Stimulated activated CD4-positive, alpha-beta T cell treated with anti-CD3 and anti-CD28 coated beads, Interleukin-4, amount 100 ng/mL, for 4 hours (primary cell): ENCODE data around the gene DNAJC13.
A peak's percentile ranks its signal among the peaks of the same experiment; 100 is the strongest.
"Not testable (repeated sequence)": the region's sequence is repeated elsewhere in the genome, so short reads cannot be mapped to it uniquely, and the experiment has no call there.

Source experiments
- DNase-seq, 2 experiments: peaks; one replicate each; pipeline ENCODE4 v3.0.0-alpha.2; 2020

Gene DNAJC13, protein sequence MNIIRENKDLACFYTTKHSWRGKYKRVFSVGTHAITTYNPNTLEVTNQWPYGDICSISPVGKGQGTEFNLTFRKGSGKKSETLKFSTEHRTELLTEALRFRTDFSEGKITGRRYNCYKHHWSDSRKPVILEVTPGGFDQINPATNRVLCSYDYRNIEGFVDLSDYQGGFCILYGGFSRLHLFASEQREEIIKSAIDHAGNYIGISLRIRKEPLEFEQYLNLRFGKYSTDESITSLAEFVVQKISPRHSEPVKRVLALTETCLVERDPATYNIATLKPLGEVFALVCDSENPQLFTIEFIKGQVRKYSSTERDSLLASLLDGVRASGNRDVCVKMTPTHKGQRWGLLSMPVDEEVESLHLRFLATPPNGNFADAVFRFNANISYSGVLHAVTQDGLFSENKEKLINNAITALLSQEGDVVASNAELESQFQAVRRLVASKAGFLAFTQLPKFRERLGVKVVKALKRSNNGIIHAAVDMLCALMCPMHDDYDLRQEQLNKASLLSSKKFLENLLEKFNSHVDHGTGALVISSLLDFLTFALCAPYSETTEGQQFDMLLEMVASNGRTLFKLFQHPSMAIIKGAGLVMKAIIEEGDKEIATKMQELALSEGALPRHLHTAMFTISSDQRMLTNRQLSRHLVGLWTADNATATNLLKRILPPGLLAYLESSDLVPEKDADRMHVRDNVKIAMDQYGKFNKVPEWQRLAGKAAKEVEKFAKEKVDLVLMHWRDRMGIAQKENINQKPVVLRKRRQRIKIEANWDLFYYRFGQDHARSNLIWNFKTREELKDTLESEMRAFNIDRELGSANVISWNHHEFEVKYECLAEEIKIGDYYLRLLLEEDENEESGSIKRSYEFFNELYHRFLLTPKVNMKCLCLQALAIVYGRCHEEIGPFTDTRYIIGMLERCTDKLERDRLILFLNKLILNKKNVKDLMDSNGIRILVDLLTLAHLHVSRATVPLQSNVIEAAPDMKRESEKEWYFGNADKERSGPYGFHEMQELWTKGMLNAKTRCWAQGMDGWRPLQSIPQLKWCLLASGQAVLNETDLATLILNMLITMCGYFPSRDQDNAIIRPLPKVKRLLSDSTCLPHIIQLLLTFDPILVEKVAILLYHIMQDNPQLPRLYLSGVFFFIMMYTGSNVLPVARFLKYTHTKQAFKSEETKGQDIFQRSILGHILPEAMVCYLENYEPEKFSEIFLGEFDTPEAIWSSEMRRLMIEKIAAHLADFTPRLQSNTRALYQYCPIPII (N-terminal part only)

DNA sequence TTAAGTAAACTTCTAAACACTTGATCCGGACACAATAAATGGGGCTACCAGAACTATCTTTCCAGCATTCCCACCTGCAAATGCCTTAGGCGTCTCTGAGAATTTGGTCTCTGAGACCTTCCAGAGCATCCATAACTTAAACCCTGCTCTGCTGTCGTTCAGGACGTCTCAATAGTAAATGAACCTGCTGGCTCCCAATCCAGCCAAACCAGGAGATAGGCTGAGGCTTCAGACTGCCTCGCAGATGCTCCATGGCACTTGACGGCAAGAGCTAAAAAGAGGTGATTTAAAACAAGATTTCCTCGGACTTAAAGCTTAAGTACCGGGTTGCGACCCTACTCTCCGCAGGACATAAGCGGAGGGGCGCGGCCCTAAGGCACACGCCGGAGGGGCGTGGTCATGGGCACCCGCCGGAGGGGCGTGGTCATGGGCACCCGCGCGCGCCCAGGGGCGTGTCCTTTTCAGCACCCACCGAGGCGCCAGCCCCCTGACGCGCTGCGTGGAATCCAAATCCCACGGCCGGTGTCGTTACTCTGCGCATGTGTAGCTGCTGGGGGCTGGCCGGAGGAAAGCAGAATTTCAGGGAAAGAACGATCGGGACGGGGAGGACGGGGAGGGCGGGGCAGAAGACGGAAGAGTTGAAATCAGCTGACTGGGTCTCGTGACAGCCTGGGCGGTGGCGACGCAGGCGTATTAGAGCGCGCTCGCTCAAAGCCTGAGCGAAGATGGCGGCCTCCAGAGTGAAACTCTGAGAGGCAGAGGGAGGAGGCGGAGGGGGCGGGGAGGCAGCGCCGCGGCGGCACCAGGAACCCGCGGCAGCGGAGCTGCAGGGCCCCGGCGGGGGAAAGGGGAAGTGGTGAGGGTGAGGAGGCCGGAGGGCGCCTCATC, at the start of gene DNAJC13:
DNAJC13 (plus strand) TSS at position 696 of the 888 bp plus-strand sequence. CDS start 17,049 bp downstream, outside the sequence.
- DNase-seq = peak; percentile 85 to 92

DNA sequence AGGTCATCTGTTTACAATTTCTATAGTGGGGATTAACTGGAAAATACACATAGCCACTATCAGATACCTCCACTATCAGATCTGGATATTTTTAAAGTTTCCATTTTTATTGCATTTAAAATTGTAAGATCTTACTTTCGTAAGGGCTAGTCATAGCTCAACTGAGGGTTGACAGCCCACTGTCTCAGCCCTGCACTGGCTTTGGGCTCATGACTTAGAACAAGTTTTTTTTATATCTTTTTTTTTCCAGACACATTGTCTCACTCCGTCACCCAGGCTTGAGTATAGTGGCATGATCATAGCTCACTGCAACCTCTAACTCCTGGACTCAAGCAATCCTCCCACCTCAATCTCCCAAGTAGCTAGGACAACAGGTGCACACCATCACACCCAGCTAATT, 48.8 kb upstream of the DNAJC13 start:
- DNase-seq = no peak

DNA sequence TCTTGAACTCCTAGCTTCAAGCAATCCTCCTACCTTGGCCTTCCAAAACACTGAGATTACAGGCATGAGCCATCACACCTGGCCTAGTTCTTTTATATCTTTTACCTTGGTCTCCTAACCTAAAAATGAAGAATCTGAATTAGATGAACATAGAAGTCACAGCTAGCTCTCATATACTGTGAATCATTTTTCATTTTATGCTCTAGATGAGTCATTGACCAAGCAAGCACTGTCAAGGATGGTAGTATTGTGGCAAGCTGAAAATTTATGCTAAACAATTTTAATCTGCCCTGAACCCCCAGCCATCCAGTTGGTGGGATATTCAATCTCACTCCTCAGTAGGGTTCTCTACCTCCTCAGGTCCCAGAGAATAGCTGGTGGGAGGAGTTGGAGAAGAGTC, 48.3 kb upstream of the DNAJC13 start:
- DNase-seq = no peak

DNA sequence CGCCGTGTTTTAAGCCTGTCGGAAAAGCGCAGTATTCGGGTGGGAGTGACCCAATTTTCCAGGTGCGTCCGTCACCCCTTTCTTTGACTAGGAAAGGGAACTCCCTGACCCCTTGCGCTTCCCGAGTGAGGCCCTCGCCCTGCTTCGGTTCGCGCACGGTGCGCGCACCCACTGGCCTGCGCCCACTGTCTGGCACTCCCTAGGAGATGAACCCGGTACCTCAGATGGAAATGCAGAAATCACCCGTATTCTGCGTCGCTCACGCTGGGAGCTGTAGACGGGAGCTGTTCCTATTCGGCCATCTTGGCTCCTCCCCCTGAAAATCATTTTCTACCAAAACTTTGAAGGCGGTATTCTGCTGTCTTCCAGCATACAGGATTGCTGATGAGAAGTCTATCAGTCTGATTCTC, 40.4 kb upstream of the DNAJC13 start:
- DNase-seq = not testable (repeated sequence)

DNA sequence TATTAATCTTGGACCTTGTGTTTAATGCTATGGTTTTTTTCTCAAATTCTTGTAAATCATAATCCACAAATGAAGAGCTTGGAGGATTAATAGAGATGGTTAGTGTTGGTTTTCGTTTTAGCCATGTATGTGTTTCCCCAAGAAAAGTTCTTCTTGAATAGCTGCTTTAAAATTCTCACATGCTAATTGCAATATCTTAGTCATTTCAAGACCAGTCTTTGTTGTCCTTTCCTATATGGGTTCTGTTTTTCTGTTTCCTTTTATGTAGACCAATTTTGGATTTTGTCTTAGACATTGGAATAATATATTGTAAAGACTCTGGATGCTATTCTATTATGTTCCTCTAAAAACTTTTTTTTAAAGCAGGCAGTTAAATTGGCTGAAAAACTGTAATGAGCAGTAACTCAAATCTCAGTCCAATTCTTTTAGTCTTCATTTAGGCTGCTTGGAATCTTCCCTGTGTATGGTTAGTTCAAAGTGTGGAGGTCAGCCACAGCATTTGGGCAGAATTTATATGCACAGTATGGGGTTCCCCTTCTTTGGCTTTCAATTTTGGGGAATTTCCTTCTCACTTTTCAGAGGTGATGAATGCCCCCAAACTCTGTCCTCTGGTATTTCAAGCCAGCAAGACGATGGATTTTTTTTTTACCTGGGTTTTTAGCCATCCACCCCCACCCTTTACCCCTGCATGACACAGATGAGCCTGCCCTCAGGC, 39.1 kb upstream of the DNAJC13 start:
- no peak for DNase-seq

DNA sequence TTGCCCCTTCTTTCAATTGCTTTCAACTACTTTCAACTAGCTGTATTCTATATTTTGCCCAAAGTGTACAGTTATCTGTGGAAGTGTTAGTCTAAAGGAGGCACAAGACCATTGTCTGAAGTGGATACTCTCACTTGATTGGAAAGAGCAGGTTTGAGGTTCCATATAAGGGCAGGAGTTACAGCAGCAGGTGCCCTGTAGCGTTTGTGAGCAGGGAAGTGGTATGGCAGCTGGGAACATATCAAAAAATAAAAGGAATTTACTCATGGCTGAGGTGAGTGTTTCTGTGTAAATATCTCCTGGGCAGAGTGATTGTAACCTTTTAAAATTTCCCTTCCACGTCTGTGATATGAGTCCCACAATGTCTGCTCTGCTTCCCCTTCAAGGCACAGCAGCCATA, 38.5 kb upstream of the DNAJC13 start:
- DNase-seq = no peak

DNA sequence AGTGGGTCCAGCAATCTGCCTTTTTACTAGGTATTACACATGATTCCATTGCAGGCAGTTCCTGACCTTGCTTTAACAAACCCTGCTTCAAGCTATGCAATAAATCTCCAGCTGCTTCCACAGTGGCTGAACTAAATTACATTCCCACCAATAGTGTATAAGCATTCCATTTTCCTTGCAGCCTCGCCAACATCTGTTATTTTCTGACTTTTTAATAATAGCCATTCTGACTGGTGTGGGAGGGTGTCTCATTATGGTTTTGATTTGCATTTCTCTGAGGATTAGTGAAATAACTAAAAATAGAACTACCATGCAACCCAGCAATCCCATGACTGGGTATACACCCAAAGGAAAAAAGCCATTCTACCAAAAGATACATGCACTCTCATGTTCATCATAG, 36.4 kb upstream of the DNAJC13 start:
- DNase-seq = no peak

DNA sequence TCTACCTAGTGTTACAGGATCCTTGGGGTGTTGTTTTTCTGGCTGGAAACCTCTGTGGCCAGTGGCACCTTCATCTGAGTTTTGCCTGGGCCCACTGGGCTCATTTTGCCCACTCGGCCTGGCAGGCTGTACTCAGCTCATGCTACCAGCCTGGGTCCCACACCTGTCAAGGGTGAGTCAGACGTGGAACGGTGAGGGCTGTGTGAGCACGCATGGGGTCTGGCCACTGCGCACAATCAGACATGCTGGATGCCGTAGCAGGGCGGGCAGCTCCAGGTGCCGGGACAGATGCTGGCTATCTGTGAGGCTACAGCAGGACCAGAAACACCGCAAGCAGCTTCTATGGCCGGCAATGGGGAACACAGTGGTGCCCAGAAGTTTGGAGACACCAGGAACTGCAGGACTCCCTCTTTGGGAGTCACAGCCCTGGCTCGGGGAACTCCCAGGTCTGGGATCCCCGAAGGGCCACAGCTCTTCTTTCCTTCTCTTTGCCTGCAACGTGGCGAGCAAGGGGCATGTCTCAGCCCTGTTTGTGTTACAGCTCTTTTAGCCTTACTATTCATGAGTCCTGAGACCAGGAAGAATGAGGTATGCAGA, 35.9 kb upstream of the DNAJC13 start:
- DNase-seq = no peak

DNA sequence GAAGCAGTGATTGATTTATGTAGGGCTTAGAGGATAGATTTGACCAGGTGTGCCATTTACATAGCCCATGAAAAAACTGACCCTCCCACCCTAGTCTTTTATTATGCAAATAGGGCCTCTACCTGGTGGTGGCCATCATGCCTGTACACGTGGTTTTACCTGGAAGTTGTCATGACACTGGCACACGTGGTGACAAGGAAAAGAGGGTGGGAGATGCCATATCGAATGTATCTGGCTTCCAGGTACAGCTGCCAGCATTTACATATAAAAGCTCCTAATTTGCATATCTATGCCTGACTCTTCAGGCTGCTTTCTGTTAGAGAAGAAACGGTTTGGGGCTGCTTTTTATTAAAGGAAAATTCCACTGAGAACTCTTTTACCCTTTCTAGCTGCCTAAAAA, 35.0 kb upstream of the DNAJC13 start:
- DNase-seq = no peak

DNA sequence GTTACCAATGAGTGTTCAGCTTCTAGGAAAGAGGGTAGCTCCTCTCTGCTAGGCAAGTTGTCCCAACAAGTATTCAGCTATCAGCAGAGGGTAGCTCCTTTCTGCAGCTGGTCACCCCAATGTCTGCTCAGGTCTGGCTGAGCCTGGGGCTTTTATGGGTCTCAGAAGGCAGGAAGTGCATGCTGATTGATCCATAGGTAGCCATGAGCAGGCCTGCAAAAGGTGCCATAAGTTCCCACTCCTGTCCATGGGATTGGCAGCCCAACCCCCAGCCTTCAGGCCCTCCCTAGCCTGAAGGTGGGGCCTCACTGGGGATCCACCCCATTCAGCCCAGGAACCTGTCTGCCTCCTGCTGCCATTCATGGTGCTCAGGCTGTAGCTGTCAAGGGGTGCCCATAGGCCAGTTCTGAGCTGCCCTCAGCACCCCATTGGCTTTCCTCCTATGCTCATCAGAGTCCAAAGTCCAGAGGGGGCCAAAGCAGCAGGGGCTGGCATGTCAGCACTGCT, 34.6 kb upstream of the DNAJC13 start:
- no peak for DNase-seq

DNA sequence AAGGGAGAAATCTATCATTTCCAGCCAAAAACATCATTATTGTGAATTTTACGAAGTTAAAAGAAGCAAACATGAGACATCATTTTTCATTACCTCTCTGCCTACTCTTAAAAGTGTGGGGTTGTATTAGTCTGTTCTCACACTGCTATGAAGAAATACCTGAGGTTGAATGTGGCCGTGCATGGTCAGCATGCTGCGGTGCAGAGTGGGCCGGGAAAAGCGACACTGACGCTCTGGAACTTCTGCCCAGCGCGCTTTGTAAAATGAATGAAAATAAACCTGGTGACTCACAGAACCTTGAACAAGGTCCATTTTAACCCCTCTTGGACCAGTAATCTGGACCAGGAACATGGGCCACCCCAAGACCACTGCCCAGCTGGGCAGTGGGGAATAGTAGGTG, 31.0 kb upstream of the DNAJC13 start:
- no peak for DNase-seq

DNA sequence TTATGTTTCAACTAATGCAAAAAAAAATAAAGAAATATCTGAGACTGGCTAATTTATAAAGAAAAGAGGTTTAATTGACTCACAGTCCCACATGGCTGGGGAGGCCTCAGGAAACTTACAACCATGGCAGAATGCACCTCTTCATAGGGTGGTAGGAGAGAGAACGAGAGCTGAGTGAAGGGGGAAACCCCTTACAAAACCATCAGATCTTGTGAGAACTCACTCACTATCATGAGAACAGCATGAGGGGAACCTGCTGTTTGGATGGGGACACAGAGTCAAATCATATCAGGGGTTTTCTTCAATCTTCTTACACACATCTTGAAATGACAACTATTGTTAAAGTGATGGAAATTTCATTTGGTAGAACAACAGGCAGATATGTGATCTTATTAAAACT, 24.6 kb upstream of the DNAJC13 start:
- not testable (repeated sequence) for DNase-seq

DNA sequence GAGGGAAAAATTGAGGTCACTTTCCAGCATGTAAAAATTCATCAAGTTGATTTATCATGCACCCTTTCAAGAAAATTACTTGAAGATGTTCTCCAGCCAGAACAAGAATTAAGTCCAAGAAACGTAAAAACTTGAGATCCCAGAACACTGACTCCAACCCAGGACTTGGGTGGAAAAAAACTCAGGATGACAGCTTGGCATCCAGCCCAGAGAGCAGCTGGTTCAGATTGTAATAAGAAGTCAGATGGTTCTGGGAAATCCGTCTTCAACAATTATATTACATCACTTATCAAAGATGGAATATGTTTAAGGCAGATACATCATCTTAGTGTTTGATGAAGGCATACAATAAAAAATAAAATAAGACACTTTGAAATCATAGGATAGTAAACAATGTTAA, 23.0 kb upstream of the DNAJC13 start:
- DNase-seq = no peak

DNA sequence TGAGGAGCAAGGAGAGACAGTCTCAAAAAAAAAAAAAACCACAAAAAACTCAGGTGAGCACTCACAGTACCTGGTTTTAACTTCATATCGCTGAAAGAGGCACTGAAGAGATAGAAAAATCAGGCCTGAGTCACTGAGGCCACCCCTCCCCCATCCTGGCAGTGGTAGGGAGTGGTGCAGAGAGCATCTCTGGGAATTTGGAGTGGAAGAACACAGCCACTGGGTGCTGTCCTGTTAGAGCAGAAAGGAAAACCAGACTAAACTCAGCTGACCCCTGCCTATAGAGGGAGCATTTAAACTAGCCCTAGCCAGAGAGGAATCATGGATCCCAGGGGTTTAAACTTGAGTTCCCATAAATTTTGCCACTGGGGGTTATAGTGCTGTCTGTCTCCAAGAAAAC, 22.2 kb upstream of the DNAJC13 start:
- no peak for DNase-seq

DNA sequence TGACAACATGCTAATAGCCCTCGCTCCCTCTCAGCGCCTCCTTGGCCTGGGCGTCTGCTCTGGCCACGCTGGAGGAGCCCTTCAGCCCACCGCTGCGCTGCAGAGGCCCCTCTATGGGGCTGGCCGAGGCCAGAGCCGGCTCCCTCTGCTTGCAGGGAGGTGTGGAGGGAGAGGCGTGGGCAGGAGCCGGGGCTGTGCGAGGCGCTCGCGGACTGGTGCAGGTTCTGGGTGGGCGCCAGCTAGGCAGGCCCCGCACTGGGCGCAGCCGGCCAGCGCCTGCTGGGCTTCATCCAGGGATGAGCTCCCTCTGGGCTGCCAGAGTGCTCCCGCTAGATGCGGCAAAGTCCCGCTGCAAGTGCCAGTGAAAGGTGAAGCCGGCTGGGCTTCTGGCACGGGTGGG, 21.0 kb upstream of the DNAJC13 start:
- DNase-seq = no peak

DNA sequence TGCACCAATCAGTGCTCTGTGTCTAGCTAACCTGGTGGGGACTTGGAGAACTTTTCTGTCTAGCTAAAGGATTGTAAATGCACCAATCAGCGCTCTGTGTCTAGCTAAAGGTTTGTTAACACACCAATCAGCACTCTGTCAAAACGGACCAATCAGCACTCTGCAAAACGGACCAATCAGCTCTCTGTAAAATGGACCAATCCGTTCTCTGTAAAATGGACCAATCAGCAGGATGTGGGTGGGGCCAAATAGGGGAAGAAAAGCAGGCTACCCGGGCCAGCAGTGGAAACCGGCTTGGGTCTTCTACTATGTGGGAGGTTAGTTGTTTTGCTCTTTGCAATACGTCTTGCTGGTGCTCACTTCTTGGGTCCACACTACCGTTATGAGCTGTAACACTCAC, 20.5 kb upstream of the DNAJC13 start:
- not testable (repeated sequence) for DNase-seq

DNA sequence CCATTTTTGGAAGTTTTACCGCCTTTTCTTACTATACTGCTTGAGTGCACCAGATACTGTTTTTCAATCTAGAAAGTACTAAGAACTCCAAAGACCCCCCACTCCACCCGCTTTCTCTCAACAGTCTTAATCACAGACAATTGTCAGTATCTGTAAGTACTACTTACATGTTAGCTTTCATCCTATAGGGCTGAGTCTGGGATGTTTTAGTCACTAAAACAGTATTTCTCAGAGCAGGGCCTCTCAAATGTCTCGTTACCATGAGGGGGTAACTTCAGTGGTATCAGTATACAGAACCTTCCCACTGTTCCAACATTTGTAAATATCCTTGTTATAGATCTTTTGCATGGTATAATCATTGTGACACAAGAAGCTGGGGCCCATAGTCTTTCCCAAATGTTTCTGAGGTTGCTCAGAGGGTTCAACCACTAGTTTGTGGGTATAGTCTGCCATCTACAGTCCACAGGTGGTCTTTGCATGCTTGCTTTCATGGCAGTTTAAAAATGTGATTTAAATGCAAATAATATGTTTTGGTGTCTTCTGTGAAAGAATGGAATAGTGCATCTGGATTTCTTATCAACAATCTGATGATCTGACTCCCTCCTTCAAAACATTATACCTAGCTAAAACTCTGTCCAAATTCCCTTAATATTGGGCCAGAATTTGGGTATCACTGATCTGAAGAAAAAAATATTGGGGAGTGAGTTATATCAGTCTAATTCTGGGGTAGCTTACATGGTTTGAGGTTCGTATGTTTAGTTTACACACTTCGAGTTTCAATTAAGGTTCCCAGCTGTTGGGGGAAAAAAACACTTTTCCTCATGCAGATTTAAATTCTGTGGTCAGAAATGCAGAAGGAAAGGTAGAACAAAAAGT, 18.0 kb upstream of the DNAJC13 start:
- DNase-seq = no peak

DNA sequence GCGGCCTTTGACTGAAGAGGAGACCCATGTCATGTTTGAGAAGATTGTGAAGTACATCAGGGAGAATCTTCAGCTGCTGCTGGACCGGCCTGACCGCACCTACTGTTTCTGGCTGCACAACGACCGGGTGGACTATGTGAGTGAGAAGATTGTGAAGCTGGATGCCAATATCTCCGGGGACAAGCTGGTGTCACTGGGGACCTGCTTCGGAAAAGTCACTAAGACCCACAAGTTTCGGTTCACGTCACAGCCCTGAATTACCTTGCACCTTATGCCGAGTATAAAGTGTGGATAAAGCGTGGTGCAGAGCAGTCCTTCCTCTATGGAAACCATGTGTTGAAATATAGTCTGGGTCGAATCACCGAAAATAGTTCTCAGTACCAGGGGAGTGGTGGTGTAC, 16.0 kb upstream of the DNAJC13 start:
- DNase-seq = no peak

DNA sequence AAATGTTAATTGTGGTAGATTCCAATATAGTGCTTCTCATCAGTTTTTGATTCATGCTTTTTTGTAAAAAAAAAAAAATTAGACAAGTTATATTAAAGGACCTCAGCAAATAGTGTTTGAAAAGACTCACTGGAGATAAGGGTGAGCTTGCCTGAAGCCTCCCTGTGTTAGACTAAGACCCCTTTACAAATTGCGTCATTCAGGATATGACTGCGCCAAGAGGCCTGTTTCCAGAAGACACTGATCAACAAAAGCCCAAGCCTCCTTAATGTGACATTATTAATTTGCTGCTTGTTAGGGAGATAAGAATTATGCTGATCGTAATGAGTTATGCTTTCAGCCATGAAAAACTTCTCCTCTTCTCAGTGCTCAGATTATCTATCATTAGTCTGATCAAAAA, 13.0 kb upstream of the DNAJC13 start:
- no peak for DNase-seq

DNA sequence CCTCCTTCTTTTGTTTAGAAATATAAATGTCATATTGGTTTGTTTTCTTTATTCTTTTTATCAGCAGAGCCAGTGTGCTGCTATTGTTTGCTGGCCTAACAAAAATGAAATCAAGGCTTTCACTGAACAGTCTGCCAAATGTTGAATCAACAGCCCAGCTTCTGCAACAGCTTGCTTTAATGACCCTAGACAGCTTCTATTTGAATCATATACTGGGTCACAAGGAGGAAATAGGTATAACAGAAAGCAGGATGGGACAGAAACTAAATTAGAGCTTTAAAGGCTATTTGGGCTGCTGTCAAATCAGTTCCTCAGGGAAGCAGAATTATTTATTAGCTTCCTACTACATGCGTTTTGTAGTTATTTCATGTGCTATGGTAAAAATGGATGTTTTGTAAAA, 12.1 kb upstream of the DNAJC13 start:
- DNase-seq = no peak
